ENCODE data around the gene TRPT1. TPM values are rescaled to one million over a fixed set of nuclear protein-coding genes. Genes with fewer than 3 reads are reported as not detected.

TRPT1 gene
- total and polyA plus RNA-seq, 7 donors = 49.6 to 131 (median 96.1) TPM

GRCh38 chr11:64268893-64269539 is 43.0 kb upstream of the TRPT1 start:
- Histone ChIP-seq H3K4me3 (peak overlapping the region; percentile 83), H3K27me3 (ENCODE audit: insufficient read depth in 3 of 3, low read length in 2 of 3) (no peaks in the 10 kb centered on the region), H3K36me3 (ENCODE audit: insufficient read depth in 1 of 2, low read depth in 1 of 2) (peaks cover 3 to 24% of the 10 kb centered on the region in 2 donors), H3K27ac (peak overlapping the region; percentile 93), H3K4me1 (peaks cover 20% of the 10 kb centered on the region), H3K9me3 (no peaks in the 10 kb centered on the region)
- ATAC-seq (peak; percentile 14 to 34 (median 34)), DNase-seq (peak; percentile 85 to 90)
- WGBS, 3 donors = 1 to 3% (median 3%) methylated on average over 34 of the region's 34 CpGs
- intact Hi-C loops (cut with DNase I) = loop anchor here (2.0 to 5.0 kb wide), 3 partner anchors 16 to 67 kb away; partner anchors contain the start of gene PLCB3 (in 1 of the 2)
- no peak for TF ChIP-seq CTCF (IDR thresholded peaks at IDR 0.05)

- intact Hi-C loops (cut with DNase I) = loop anchor here (2.0 to 5.0 kb wide), 3 partner anchors 15 to 66 kb away; partner anchors contain the start of gene PLCB3 (in 1 of the 2)
- ATAC-seq (no peak), DNase-seq (peak; percentile 67 to 77)
- no peak for TF ChIP-seq CTCF (IDR thresholded peaks at IDR 0.05)
- H3K9me3 ChIP-seq = no peaks in the 10 kb centered on the region
- H3K4me3 ChIP-seq = peak overlapping the region; percentile 83
- no peaks in the 10 kb centered on the region for H3K27me3 ChIP-seq (ENCODE audit: insufficient read depth in 3 of 3, low read length in 2 of 3)
- H3K27ac ChIP-seq = peak overlapping the region; percentile 93
- H3K36me3 ChIP-seq (ENCODE audit: insufficient read depth in 1 of 2, low read depth in 1 of 2) = peaks cover 3 to 29% of the 10 kb centered on the region in 2 donors
- peaks cover 20% of the 10 kb centered on the region for H3K4me1 ChIP-seq
- 42 to 52% (median 49%) methylated on average over 23 of the region's 23 CpGs for WGBS, 3 donors
Observed at GRCh38 chr11:64268025-64268892, 42.3 kb upstream of the TRPT1 start.

GRCh38 chr11:64267207-64267945 is 41.4 kb upstream of the TRPT1 start:
- no peak for TF ChIP-seq CTCF (IDR thresholded peaks at IDR 0.05)
- H3K36me3 ChIP-seq (ENCODE audit: insufficient read depth in 1 of 2, low read depth in 1 of 2) = peaks cover 3 to 38% of the 10 kb centered on the region in 2 donors
- WGBS, 3 donors = 64 to 75% (median 68%) methylated on average over 23 to 27 of the region's 27 CpGs
- DNase-seq (peak in 1 of 2 donors; percentile 60), ATAC-seq (no peak)
- H3K9me3 ChIP-seq = no peaks in the 10 kb centered on the region
- peak overlapping the region; percentile 93 for H3K27ac ChIP-seq
- intact Hi-C loops (cut with DNase I) = loop anchor here in 1 of 2 donors (5.0 kb wide), 1 partner anchor 65 kb away; no protein-coding TSS in a partner anchor
- H3K27me3 ChIP-seq (ENCODE audit: insufficient read depth in 3 of 3, low read length in 2 of 3) = no peaks in the 10 kb centered on the region
- H3K4me1 ChIP-seq = peaks cover 20% of the 10 kb centered on the region
- no peak overlapping the region for H3K4me3 ChIP-seq

GRCh38 chr11:64266339-64266738 is 40.4 kb upstream of the TRPT1 start:
- H3K27ac ChIP-seq = no peak overlapping the region
- H3K36me3 ChIP-seq (ENCODE audit: insufficient read depth in 1 of 2, low read depth in 1 of 2) = peaks cover 3 to 46% of the 10 kb centered on the region in 2 donors
- ATAC-seq = no peak
- intact Hi-C loops (cut with DNase I) = loop anchor here in 1 of 2 donors (5.0 kb wide), 1 partner anchor 64 kb away; no protein-coding TSS in a partner anchor
- no peaks in the 10 kb centered on the region for H3K27me3 ChIP-seq (ENCODE audit: insufficient read depth in 3 of 3, low read length in 2 of 3)
- DNase-seq = peak in 1 of 2 donors; percentile 63
- H3K4me3 ChIP-seq = no peak overlapping the region
- 69 to 87% (median 81%) methylated on average over 15 of the region's 15 CpGs for WGBS, 3 donors
- TF ChIP-seq CTCF (IDR thresholded peaks at IDR 0.05) = no peak
- no peaks in the 10 kb centered on the region for H3K9me3 ChIP-seq
- H3K4me1 ChIP-seq = peaks cover 14% of the 10 kb centered on the region
